Peyer's patch (tissue), 4 donors: ENCODE results near the gene CFAP221.

Experiments
- POLR2A ChIP-seq, 2 donors: fragments of 450-650 bp; IDR thresholded peaks; one replicate each; pipeline ENCODE4 v1.5.1; 2017; ENCODE audit warnings: antibody characterized with exemption in 2 of 2, mild to moderate bottlenecking in 2 of 2, moderate library complexity in 2 of 2
- TF ChIP-seq, protein P1 (sequence below), 6 experiments: fragments of 450-650 bp in 4 of 6; fragments of 200-600 bp in 2 of 6; sonication (generic) in 1 of 6; IDR thresholded peaks; one replicate each; pipeline ENCODE4 v1.5.1; 2017 to 2019; ENCODE audit warnings: antibody characterized with exemption in 6 of 6, mild to moderate bottlenecking in 3 of 6, moderate library complexity in 1 of 6

- no peak for TF ChIP-seq POLR2A (IDR thresholded peaks at IDR 0.05)
- TF ChIP-seq, protein P1, sequence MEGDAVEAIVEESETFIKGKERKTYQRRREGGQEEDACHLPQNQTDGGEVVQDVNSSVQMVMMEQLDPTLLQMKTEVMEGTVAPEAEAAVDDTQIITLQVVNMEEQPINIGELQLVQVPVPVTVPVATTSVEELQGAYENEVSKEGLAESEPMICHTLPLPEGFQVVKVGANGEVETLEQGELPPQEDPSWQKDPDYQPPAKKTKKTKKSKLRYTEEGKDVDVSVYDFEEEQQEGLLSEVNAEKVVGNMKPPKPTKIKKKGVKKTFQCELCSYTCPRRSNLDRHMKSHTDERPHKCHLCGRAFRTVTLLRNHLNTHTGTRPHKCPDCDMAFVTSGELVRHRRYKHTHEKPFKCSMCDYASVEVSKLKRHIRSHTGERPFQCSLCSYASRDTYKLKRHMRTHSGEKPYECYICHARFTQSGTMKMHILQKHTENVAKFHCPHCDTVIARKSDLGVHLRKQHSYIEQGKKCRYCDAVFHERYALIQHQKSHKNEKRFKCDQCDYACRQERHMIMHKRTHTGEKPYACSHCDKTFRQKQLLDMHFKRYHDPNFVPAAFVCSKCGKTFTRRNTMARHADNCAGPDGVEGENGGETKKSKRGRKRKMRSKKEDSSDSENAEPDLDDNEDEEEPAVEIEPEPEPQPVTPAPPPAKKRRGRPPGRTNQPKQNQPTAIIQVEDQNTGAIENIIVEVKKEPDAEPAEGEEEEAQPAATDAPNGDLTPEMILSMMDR (IDR thresholded peaks at IDR 0.05) = no peak
These were observed 23.0 kb downstream of the CFAP221 start for GRCh38 chr2:119567292-119567691.
